H9 (cell line): ENCODE results near the gene TMA7B. TPM values are rescaled to one million over a fixed set of nuclear protein-coding genes. Genes with fewer than 3 reads are reported as not detected.

Experiments used
- DNase-seq: peaks from one replicate; pipeline ENCODE4 v3.0.0-alpha.2; 2017
- H2AFZ ChIP-seq: one replicate; pipeline ENCODE4 v1.6.1; 2013; ENCODE audit warnings: mild to moderate bottlenecking, low read length, control low read depth, moderate library complexity
- H2AK5ac ChIP-seq: 2 replicates; pipeline ENCODE4 v1.6.1; 2013; ENCODE audit warnings: low read length, control low read depth, mixed read lengths; ENCODE audit not compliant: insufficient read length
- H2BK120ac ChIP-seq: one replicate; pipeline ENCODE4 v1.6.1; 2013; ENCODE audit warnings: low read depth, mild to moderate bottlenecking, low read length, control low read depth, inconsistent platforms; ENCODE audit not compliant: poor library complexity, severe bottlenecking
- H2BK12ac ChIP-seq: 2 replicates; pipeline ENCODE4 v1.6.1; 2013; ENCODE audit warnings: low read length, control low read depth, mixed read lengths, low read depth; ENCODE audit not compliant: insufficient read length
- H2BK15ac ChIP-seq: 2 replicates; pipeline ENCODE4 v1.6.1; 2013; ENCODE audit warnings: low read depth, low read length, control low read depth
- H2BK20ac ChIP-seq: one replicate; pipeline ENCODE4 v1.6.1; 2013; ENCODE audit warnings: low read depth, mild to moderate bottlenecking, low read length, control low read depth, inconsistent platforms; ENCODE audit not compliant: poor library complexity, severe bottlenecking
- H2BK5ac ChIP-seq: 2 replicates; pipeline ENCODE4 v1.6.1; 2013; ENCODE audit warnings: low read length, control low read depth, mixed read lengths; ENCODE audit not compliant: insufficient read length
- H3K14ac ChIP-seq: 2 replicates; pipeline ENCODE4 v1.6.1; 2013; ENCODE audit warnings: low read length, control low read depth; ENCODE audit not compliant: insufficient read depth
- H3K18ac ChIP-seq: 2 replicates; pipeline ENCODE4 v1.6.1; 2013; ENCODE audit warnings: low read depth, mild to moderate bottlenecking, mixed read lengths, low read length, control low read depth; ENCODE audit not compliant: insufficient read length
- H3K23ac ChIP-seq: 2 replicates; pipeline ENCODE4 v1.6.1; 2013; ENCODE audit warnings: low read length, control low read depth, mixed read lengths, low read depth; ENCODE audit not compliant: insufficient read length
- H3K23me2 ChIP-seq: 2 replicates; pipeline ENCODE4 v1.6.1; 2013; ENCODE audit warnings: low read depth, mild to moderate bottlenecking, mixed read lengths, low read length, control low read depth; ENCODE audit not compliant: insufficient read length, poor library complexity, severe bottlenecking
- H3K27ac ChIP-seq: 2 replicates; pipeline ENCODE4 v1.5.1; 2013; ENCODE audit warnings: low read length, control low read depth, mixed read lengths, low read depth; ENCODE audit not compliant: insufficient read length
- H3K27me3 ChIP-seq: 2 replicates; pipeline ENCODE4 v1.6.1; 2013; ENCODE audit warnings: low read length, control low read depth, inconsistent platforms; ENCODE audit not compliant: insufficient read depth
- H3K4ac ChIP-seq: 2 replicates; pipeline ENCODE4 v1.6.1; 2013; ENCODE audit warnings: low read depth, mild to moderate bottlenecking, control low read depth, inconsistent platforms, low read length, moderate library complexity
- H3K4me1 ChIP-seq: 2 replicates; pipeline ENCODE4 v1.6.1; 2013; ENCODE audit warnings: low read length, control low read depth, inconsistent platforms; ENCODE audit not compliant: insufficient read depth
- H3K4me2 ChIP-seq: 2 replicates; pipeline ENCODE4 v1.6.1; 2013; ENCODE audit warnings: low read length, control low read depth, mixed read lengths; ENCODE audit not compliant: insufficient read length, insufficient read depth
- H3K56ac ChIP-seq: 2 replicates; pipeline ENCODE4 v1.6.1; 2013; ENCODE audit warnings: low read depth, mild to moderate bottlenecking, mixed read lengths, low read length, control low read depth; ENCODE audit not compliant: insufficient read length
- H3K79me1 ChIP-seq: 2 replicates; pipeline ENCODE4 v1.6.1; 2013; ENCODE audit warnings: low read depth, mild to moderate bottlenecking, moderate library complexity, low read length, control low read depth, inconsistent platforms; ENCODE audit not compliant: insufficient read depth, poor library complexity, severe bottlenecking
- H3K79me2 ChIP-seq: 2 replicates; pipeline ENCODE4 v1.6.1; 2013; ENCODE audit warnings: low read length, control low read depth, inconsistent platforms; ENCODE audit not compliant: insufficient read depth
- H3K9ac ChIP-seq: 2 replicates; pipeline ENCODE4 v1.6.1; 2013; ENCODE audit warnings: low read length, control low read depth, mixed read lengths; ENCODE audit not compliant: insufficient read length; ENCODE audit errors: extremely low read depth
- H3K9me3 ChIP-seq: one replicate; pipeline ENCODE4 v1.6.1; 2013; ENCODE audit warnings: low read depth, low read length, inconsistent platforms; ENCODE audit not compliant: control insufficient read depth
- H3T11ph ChIP-seq: one replicate; pipeline ENCODE4 v1.6.1; 2013; ENCODE audit warnings: mild to moderate bottlenecking, low read length, control low read depth, inconsistent platforms
- H4K20me1 ChIP-seq: one replicate; pipeline ENCODE4 v1.6.1; 2013; ENCODE audit not compliant: control insufficient read depth, insufficient read length, insufficient read depth
- H4K5ac ChIP-seq: 2 replicates; pipeline ENCODE4 v1.6.1; 2013; ENCODE audit warnings: low read depth, mild to moderate bottlenecking, mixed read lengths, low read length, control low read depth; ENCODE audit not compliant: insufficient read length
- H4K8ac ChIP-seq: replicated peaks from 2 replicates; pipeline ENCODE4 v1.6.1; 2013; ENCODE audit warnings: low read length, control low read depth, mixed read lengths, low read depth; ENCODE audit not compliant: insufficient read length
- H4K91ac ChIP-seq: 2 replicates; pipeline ENCODE4 v1.6.1; 2013; ENCODE audit warnings: low read depth, mild to moderate bottlenecking, moderate library complexity, mixed read lengths, low read length, control low read depth; ENCODE audit not compliant: insufficient read length
- H3K27ac Mint-ChIP-seq, 3 experiments: 2 replicates in 2 of 3; 3 replicates in 1 of 3; pipeline ENCODE4 v1.8.0; 2020 to 2021; ENCODE audit warnings: mixed read lengths in 3 of 3, mild to moderate bottlenecking in 1 of 3, moderate library complexity in 1 of 3
- H3K27me3 Mint-ChIP-seq: 2 replicates; pipeline ENCODE4 v1.8.0; 2021; ENCODE audit warnings: low read depth, mild to moderate bottlenecking, moderate library complexity, mixed read lengths
- H3K36me3 Mint-ChIP-seq, 3 experiments: 2 replicates in 2 of 3; 3 replicates in 1 of 3; pipeline ENCODE4 v1.8.0; 2020 to 2021; ENCODE audit warnings: low read depth in 3 of 3, mixed read lengths in 3 of 3; ENCODE audit not compliant: insufficient read depth in 1 of 3
- H3K4me1 Mint-ChIP-seq, 2 experiments: 2 replicates each; pipeline ENCODE4 v1.8.0; 2020; ENCODE audit warnings: mixed read lengths in 2 of 2
- H3K4me3 Mint-ChIP-seq, 2 experiments: 2 replicates in 1 of 2; 3 replicates in 1 of 2; pipeline ENCODE4 v1.8.0; 2020 to 2021; ENCODE audit warnings: mild to moderate bottlenecking in 2 of 2, mixed read lengths in 2 of 2, moderate library complexity in 1 of 2
- H3K9me3 Mint-ChIP-seq, 2 experiments: 2 replicates in 1 of 2; 3 replicates in 1 of 2; pipeline ENCODE4 v1.8.0; 2020; ENCODE audit warnings: mild to moderate bottlenecking in 2 of 2, mixed read lengths in 2 of 2, moderate library complexity in 1 of 2
- WGBS: extraction: QIAGEN DNeasy Blood & Tissue Kit; methylation state at CpG from one replicate; pipeline ENCODE4 v1.1.7; 2013; ENCODE audit warnings: missing lambda C conversion rate, low lambda C conversion rate, mixed read lengths; ENCODE audit not compliant: insufficient read length; ENCODE audit errors: extremely low coverage; 5-methylcytosine and 5-hydroxymethylcytosine counted together
- total RNA-seq: library from RNA; stranded (reverse); gene quantifications from 2 replicates; pipeline ENCODE4 v1.2.1, GENCODE V29; 2021
- TF ChIP-seq, protein P1 (sequence below): fragments of 200-600 bp; sonication (generic); conservative IDR thresholded peaks from 3 replicates; pipeline ENCODE4 v1.8.0; 2021; ENCODE audit warnings: antibody characterized with exemption, mild to moderate bottlenecking

TMA7B gene
- total RNA-seq, 1 experiment from 2014 or later, result not detected

DNA sequence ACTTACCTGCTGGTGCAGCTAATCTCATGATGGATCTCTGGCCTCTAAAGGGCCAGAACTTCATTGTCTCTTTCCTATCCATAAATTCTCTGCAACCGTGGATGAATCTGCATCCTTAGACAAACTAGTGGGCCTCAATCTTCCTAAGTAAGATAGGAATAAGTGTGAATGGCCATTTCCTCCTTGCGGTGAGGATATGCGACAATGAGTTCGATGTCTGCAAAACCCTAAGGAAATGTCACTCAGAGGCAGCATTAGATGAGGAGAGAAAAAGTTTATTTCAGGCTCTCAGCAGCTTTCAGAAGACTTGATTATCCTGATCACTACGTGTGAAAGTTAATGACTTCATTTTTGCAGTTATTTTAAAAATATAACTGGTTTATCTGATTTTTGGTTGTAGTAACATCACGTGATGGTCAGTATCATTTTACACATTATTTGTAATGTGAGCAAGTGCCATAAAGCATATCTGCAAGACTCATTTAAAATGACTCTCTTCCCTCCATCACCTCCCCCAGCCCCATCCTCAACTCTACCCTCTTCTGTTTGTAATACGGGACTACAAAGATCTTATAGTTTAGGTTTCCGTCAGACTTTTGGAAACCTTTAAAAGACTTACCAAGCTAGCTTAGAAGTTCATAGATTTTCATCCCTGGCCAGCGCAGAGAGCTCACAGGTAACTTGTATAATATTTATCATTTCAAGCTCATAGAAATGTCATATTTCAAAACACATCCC is 49.2 kb upstream of the TMA7B start:
- H2BK12ac ChIP-seq, result no peak overlapping the region
- H3K27me3 Mint-ChIP-seq, result peaks cover 7% of the 10 kb centered on the region
- H3K79me2 ChIP-seq, result no peaks in the 10 kb centered on the region

More for the DNA sequence above, 49.2 kb upstream of the TMA7B start:
- Histone ChIP-seq H3K27ac (no peak overlapping the region), H2BK20ac (no peak overlapping the region), H4K20me1 (no peaks in the 10 kb centered on the region), H3K18ac (no peak overlapping the region), H3K9ac (no peak overlapping the region), H3K9me3 (no peaks in the 10 kb centered on the region), H3K4me2 (no peak overlapping the region), H4K8ac (no peak overlapping the region), H3K27me3 (no peaks in the 10 kb centered on the region), H2AK5ac (no peak overlapping the region), H2BK5ac (no peak overlapping the region), H3K23me2 (no peaks in the 10 kb centered on the region), H4K5ac (no peak overlapping the region), H3K56ac (no peak overlapping the region), H3K4ac (no peak overlapping the region), H3K14ac (no peak overlapping the region), H4K91ac (no peak overlapping the region), H2BK15ac (no peak overlapping the region), H3K4me1 (no peaks in the 10 kb centered on the region), H2BK120ac (no peak overlapping the region), H3T11ph (no peak overlapping the region), H3K79me1 (no peaks in the 10 kb centered on the region), H2AFZ (no peak overlapping the region), H3K23ac (no peak overlapping the region)
- Mint-ChIP-seq H3K27ac (no peak overlapping the region), H3K4me1 (peaks cover 16 to 33% of the 10 kb centered on the region in 2 experiments), H3K36me3 (no peaks in the 10 kb centered on the region), H3K9me3 (no peaks in the 10 kb centered on the region), H3K4me3 (no peak overlapping the region)
- DNase-seq, result no peak
- WGBS, result no CpG with 5 or more reads among the region's 9 CpGs
- TF ChIP-seq, protein P1, sequence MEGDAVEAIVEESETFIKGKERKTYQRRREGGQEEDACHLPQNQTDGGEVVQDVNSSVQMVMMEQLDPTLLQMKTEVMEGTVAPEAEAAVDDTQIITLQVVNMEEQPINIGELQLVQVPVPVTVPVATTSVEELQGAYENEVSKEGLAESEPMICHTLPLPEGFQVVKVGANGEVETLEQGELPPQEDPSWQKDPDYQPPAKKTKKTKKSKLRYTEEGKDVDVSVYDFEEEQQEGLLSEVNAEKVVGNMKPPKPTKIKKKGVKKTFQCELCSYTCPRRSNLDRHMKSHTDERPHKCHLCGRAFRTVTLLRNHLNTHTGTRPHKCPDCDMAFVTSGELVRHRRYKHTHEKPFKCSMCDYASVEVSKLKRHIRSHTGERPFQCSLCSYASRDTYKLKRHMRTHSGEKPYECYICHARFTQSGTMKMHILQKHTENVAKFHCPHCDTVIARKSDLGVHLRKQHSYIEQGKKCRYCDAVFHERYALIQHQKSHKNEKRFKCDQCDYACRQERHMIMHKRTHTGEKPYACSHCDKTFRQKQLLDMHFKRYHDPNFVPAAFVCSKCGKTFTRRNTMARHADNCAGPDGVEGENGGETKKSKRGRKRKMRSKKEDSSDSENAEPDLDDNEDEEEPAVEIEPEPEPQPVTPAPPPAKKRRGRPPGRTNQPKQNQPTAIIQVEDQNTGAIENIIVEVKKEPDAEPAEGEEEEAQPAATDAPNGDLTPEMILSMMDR, result no peak
